Measurements from ENCODE around the gene CCDC127. TPM values are rescaled to one million over a fixed set of nuclear protein-coding genes. Genes with fewer than 3 reads are reported as not detected.

The CCDC127 gene
- total RNA-seq, 2 donors from 2014 or later = 6.4 to 10.5 TPM

- Mint-ChIP-seq H3K36me3 (ENCODE audit: low read depth) (no peaks in the 10 kb centered on the region), H3K27ac (no peak overlapping the region), H3K9me3 (no peaks in the 10 kb centered on the region), H3K4me1 (peaks cover 5% of the 10 kb centered on the region), H3K4me3 (no peak overlapping the region), H3K27me3 (peaks cover 10% of the 10 kb centered on the region)
- ATAC-seq (replicated peaks) = no peak
These were observed 32.6 kb downstream of the CCDC127 start for GRCh38 chr5:185095-186070.

DNA sequence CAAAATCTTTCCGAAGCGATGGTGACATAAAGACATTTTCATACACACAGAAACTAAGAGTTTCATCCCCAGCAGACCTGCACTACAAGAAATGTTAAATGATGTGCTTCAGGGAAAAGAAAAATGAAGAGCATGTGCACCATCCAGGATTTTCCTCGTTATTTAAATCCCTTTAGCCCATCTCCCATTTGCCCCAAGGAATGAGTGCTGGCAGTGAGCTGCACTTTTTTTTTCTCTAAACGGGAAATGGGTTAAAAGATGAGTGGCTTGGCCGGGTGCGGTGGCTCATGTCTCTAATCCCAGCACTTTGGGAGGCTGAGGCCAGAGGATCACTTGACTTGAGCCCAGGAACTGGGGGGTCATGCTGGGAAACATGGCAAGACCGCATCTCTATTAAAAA, 33.5 kb downstream of the CCDC127 start:
- Mint-ChIP-seq H3K36me3 (ENCODE audit: low read depth) (no peaks in the 10 kb centered on the region), H3K27ac (peak overlapping the region; percentile 8), H3K9me3 (no peaks in the 10 kb centered on the region), H3K27me3 (peaks cover 14% of the 10 kb centered on the region), H3K4me3 (no peak overlapping the region), H3K4me1 (peaks cover 5% of the 10 kb centered on the region)
- ATAC-seq (replicated peaks) = no peak

DNA sequence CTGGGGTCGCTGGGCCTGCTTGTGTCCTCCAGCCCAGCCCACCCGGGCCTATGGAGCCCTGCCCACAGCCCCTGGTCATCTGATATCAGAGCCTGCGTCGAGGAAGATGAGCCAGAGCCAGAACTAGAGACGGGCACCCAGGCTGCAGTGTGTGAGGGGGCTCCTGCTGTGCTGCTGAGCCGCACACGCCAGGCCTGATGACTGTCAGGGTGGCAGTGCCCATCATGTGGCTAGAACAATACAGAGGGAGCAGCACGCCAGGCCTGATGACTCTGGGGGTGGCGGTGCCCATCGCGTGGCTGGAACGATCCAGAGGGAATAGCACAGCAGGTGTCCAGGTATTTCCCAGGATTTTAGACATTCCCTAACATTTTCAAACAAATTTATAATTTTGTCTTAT, 35.8 kb downstream of the CCDC127 start:
- Mint-ChIP-seq H3K36me3 (ENCODE audit: low read depth) (no peaks in the 10 kb centered on the region), H3K27ac (no peak overlapping the region), H3K9me3 (no peaks in the 10 kb centered on the region), H3K4me3 (no peak overlapping the region), H3K4me1 (no peaks in the 10 kb centered on the region), H3K27me3 (peaks cover 14% of the 10 kb centered on the region)
- ATAC-seq (replicated peaks) = no peak

DNA sequence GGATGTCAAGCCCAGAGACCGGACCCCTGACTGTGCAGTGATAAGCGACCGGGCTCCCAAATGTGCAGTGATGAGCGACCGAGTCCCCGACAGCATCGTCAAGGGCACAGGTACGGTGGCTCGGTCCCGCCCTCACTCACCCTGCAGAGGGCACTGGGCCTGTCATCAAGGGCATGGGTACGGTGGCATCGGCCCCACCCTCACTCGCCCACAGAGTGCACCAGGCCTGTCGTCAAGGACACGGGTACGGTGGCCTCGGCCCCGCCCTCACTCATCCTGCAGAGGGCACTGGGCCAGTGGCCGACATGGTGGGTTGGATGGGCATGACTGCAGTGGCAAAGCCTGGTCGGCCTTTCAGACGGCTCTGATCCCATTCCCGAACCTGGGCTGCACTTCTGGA, 36.4 kb downstream of the CCDC127 start:
- no peak for ATAC-seq (replicated peaks)
- Mint-ChIP-seq H3K4me1 (no peaks in the 10 kb centered on the region), H3K9me3 (no peaks in the 10 kb centered on the region)

DNA sequence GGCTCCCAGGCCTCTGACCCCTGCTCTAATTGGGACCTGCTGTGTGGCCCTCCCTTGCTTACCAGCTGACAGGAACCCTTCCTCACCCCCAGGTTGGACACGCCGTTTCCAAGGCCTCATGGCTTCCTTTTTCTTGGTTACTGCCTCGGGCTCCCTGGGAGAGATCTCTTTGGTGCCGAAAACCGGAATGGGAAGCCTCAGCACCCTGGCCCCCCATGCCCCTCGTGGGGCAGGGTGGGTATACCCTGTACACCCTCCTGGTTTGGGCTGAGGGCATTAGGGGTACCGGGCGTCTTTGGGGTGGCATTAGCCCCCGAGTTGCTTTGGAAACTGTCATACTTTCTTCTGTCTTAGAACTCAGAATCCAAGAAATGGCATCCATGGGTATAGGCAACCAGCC, 36.8 kb downstream of the CCDC127 start:
- Mint-ChIP-seq H3K27me3 (peaks cover 14% of the 10 kb centered on the region), H3K4me1 (no peaks in the 10 kb centered on the region), H3K4me3 (no peak overlapping the region), H3K9me3 (no peaks in the 10 kb centered on the region), H3K36me3 (ENCODE audit: low read depth) (no peaks in the 10 kb centered on the region), H3K27ac (no peak overlapping the region)
- ATAC-seq (replicated peaks) = no peak

More for the DNA sequence above, 36.4 kb downstream of the CCDC127 start:
- Mint-ChIP-seq H3K27ac (no peak overlapping the region), H3K27me3 (peaks cover 14% of the 10 kb centered on the region), H3K36me3 (ENCODE audit: low read depth) (no peaks in the 10 kb centered on the region), H3K4me3 (no peak overlapping the region)

DNA sequence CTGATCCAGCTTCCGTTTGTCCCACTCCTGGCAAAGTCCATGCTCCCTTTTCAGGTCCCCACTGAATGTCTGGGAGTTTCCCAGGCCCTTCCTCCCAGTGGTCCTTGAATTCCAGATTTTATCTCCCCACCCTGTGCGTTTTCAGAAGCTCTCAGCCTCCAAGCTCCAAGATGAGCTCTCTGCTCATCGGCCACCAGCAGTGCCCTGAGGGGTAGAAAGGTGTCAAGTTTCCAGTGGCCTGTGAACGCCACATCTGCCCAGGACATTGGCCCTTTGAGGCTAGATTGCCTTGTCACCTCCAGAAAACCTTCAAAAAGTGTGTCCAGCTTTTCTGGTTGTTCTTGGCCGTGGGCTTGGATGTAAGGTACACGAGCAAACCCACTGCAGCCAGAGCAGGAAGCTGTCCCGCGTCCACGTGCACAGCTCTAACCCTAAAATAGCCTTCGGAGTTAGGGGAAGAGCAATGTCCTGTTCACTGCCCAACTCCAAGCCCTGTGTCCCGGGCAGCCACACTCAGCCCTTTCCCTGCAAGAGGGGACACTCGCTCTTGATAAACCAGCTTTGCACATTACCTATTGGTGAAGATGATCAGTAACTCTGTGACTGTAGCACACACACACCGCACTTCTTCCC, 37.6 kb downstream of the CCDC127 start:
- Mint-ChIP-seq H3K27ac (no peak overlapping the region), H3K4me1 (no peaks in the 10 kb centered on the region), H3K9me3 (no peaks in the 10 kb centered on the region)

GRCh38 chr5:179401-179800, 38.6 kb downstream of the CCDC127 start:
- Mint-ChIP-seq H3K27ac (no peak overlapping the region), H3K4me1 (no peaks in the 10 kb centered on the region), H3K27me3 (peaks cover 14% of the 10 kb centered on the region), H3K4me3 (no peak overlapping the region), H3K36me3 (ENCODE audit: low read depth) (no peaks in the 10 kb centered on the region), H3K9me3 (no peaks in the 10 kb centered on the region)
- no peak for ATAC-seq (replicated peaks)

More for the DNA sequence above, 37.6 kb downstream of the CCDC127 start:
- Mint-ChIP-seq H3K4me3 (no peak overlapping the region), H3K36me3 (ENCODE audit: low read depth) (no peaks in the 10 kb centered on the region), H3K27me3 (peaks cover 14% of the 10 kb centered on the region)
- no peak for ATAC-seq (replicated peaks)

DNA sequence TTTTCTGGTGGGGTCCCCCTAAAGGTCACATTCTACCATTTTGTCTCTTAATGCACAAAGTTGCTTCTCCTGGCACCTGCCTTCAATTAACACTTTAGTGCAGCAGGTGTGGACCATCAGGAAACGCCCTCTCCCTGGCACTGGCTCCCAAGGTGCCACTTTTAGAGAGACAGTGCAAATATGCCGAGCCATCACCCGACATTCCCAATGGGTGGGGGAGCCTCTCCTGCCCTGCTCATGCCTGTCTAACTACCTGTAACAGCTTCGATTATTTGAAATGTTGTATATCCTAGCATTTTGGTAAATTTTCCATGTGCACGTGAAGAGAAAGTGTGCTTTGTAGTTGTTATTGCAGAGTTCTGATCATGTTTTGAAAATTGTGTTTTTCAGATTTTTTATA, 39.8 kb downstream of the CCDC127 start:
- H3K9me3 Mint-ChIP-seq = no peaks in the 10 kb centered on the region
- H3K4me3 Mint-ChIP-seq = no peak overlapping the region
- ATAC-seq (replicated peaks) = no peak
- no peaks in the 10 kb centered on the region for H3K36me3 Mint-ChIP-seq (ENCODE audit: low read depth)
- H3K27ac Mint-ChIP-seq = no peak overlapping the region
- H3K27me3 Mint-ChIP-seq = peaks cover 20% of the 10 kb centered on the region
- no peaks in the 10 kb centered on the region for H3K4me1 Mint-ChIP-seq

- H3K27me3 Mint-ChIP-seq = peaks cover 20% of the 10 kb centered on the region
- no peaks in the 10 kb centered on the region for H3K4me1 Mint-ChIP-seq
- H3K36me3 Mint-ChIP-seq (ENCODE audit: low read depth) = no peaks in the 10 kb centered on the region
- H3K4me3 Mint-ChIP-seq = no peak overlapping the region
- no peaks in the 10 kb centered on the region for H3K9me3 Mint-ChIP-seq
- no peak for ATAC-seq (replicated peaks)
- no peak overlapping the region for H3K27ac Mint-ChIP-seq
These were observed 41.6 kb downstream of the CCDC127 start for GRCh38 chr5:176296-176823.

- H3K9me3 Mint-ChIP-seq = no peaks in the 10 kb centered on the region
- H3K4me3 Mint-ChIP-seq = no peak overlapping the region
- no peak for ATAC-seq (replicated peaks)
- no peaks in the 10 kb centered on the region for H3K4me1 Mint-ChIP-seq
- H3K27me3 Mint-ChIP-seq = peaks cover 14% of the 10 kb centered on the region
- no peaks in the 10 kb centered on the region for H3K36me3 Mint-ChIP-seq (ENCODE audit: low read depth)
- H3K27ac Mint-ChIP-seq = no peak overlapping the region
These were observed 43.0 kb downstream of the CCDC127 start for GRCh38 chr5:174876-175465.

DNA sequence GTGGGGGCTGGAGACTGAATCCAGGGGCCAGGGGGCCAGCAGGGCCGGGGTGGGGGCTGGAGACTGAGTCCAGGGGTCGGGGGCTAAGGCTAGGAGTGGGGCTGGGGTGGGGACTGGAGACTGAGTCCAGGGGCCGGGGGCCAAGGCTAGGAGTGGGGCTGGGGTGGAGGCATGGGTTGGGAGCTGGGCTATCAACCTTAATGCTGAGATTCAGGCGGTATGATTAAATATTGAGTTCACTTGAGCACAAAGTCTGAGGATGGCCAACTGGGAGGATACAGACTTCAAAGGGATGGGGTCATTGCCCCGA, 43.7 kb downstream of the CCDC127 start:
- Mint-ChIP-seq H3K27ac (no peak overlapping the region), H3K4me1 (no peaks in the 10 kb centered on the region), H3K9me3 (no peaks in the 10 kb centered on the region), H3K27me3 (peaks cover 10% of the 10 kb centered on the region), H3K36me3 (ENCODE audit: low read depth) (no peaks in the 10 kb centered on the region), H3K4me3 (no peak overlapping the region)
- no peak for ATAC-seq (replicated peaks)

DNA sequence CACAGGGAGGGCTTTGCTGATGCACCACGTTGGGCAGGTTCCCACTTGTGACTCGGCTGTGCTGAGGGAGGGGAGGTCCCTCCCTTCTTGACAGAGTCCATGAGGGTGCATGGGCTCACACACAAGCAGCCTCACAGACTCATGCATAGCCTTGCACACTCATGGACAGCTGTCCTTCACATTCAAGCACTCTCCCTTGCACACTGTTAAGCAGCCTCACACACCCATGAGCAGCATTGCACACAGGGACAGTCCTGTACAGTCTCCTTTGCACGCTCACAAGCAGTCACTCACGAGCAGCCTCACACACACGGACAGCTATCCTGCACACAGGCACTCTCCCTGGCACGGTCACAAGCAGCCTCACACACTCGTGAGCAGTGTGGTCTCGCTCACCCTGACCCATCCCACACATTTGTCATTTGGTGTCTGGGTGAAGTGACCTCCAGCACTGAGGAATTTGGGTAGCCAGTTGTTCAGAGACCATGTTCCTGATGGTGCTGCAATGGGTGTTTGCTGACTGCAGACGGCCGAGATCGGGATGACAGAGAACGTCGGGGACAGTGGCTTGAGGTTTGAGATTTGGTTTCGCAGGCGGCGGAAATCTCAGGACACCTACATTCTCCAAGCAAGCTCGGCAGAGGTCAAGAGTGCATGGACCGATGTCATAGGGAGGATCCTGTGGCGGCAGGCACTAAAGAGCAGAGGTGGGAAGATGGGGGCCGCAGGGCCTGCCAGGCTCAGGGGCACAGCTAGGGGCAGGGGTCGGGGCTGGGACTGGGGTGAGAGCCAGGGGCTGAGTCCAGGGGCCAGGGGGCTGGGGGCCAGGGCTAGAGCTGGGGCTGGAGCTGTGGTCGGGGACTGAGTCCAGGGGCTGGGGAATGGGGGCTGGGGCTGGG, 44.3 kb downstream of the CCDC127 start:
- ATAC-seq (replicated peaks) = no peak
- H3K27me3 Mint-ChIP-seq = peaks cover 10% of the 10 kb centered on the region
- H3K4me1 Mint-ChIP-seq = no peaks in the 10 kb centered on the region
- H3K36me3 Mint-ChIP-seq (ENCODE audit: low read depth) = no peaks in the 10 kb centered on the region
- H3K9me3 Mint-ChIP-seq = no peaks in the 10 kb centered on the region
- H3K27ac Mint-ChIP-seq = no peak overlapping the region
- no peak overlapping the region for H3K4me3 Mint-ChIP-seq

- H3K4me3 Mint-ChIP-seq = no peak overlapping the region
- H3K4me1 Mint-ChIP-seq = no peaks in the 10 kb centered on the region
- no peak overlapping the region for H3K27ac Mint-ChIP-seq
- H3K9me3 Mint-ChIP-seq = no peaks in the 10 kb centered on the region
- H3K36me3 Mint-ChIP-seq (ENCODE audit: low read depth) = no peaks in the 10 kb centered on the region
- ATAC-seq (replicated peaks) = no peak
- peaks cover 10% of the 10 kb centered on the region for H3K27me3 Mint-ChIP-seq
These were observed 45.1 kb downstream of the CCDC127 start for GRCh38 chr5:172841-173251.

DNA sequence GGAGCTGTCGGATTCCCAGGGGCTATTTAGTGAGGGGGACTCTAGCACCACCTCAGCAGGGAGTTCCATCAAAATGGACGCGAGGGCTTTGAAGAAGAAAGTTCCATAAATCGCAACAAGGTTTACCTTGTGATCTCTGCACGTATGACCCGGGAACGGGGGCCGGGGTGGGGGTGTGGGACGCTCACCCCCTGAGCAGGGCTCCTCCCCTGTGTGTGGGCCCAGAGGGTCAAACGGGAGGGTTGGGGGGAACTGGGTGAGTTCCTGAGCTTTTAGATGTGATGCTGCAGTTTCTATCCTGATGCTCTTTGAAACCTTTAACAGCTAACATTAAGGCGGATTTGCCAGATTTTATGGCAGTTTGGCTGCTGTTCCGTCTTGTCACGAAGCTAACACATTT, 45.5 kb downstream of the CCDC127 start:
- no peaks in the 10 kb centered on the region for H3K36me3 Mint-ChIP-seq (ENCODE audit: low read depth)
- peaks cover 10% of the 10 kb centered on the region for H3K27me3 Mint-ChIP-seq
- ATAC-seq (replicated peaks) = no peak
- no peak overlapping the region for H3K27ac Mint-ChIP-seq
- H3K9me3 Mint-ChIP-seq = no peaks in the 10 kb centered on the region
- no peaks in the 10 kb centered on the region for H3K4me1 Mint-ChIP-seq
- H3K4me3 Mint-ChIP-seq = no peak overlapping the region
